ENCODE measurements around the gene HNRNPUL2. TPM values are rescaled to one million over a fixed set of nuclear protein-coding genes. Genes with fewer than 3 reads are reported as not detected.

Gene HNRNPUL2
- total and polyA plus RNA-seq, 9 of the 15 experiments (the other 6 are each of a cell fraction or from before 2014, with no cell fraction given): 0.89 to 44.3 (median 15.2) TPM

DNA sequence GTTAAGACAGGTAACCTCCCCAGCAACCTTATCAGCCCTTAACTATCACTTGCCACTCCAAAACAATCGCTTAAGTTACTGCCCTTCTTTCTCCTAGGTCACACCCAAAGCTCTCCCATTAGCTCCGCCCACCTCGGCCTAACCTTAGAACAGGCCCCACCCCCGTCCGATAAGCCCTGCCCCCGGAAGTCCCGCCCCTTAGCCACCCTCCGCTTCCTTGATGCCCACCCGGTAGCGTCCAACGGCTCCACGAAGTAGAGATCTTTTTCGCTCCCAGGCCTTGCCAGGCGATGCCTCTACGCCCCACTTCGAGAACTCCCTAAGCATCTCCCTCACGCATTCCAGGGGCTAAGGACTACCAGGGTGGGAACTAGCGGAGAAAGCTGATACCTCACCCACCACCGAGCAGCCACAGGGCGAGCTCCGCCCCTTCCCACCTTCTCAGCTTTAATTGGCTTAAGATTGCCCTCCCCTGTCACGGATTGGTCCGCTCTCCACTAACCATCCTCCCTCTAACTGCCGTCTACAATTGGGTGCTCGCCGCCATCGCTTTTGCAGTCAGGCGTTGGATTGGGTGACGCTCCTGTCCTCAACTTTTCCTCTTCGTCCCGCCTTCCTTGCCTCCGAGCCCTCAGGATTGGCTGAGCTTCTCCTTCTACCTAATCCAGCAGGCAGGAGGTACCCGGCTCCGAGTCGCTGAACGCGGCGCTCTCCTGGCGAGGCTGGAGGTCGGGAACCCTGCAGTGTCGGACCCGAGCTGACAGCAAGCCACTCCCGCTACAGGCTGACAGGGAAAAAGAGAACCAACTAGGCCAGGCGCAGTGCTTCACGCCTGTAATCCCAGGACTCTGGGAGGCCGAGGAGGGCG is 26.7 kb upstream of the HNRNPUL2 start, which contains the start of gene ZBTB3 (continued):
- peak; percentile 95 for TF ChIP-seq ZBTB40 (IDR thresholded peaks at IDR 0.05)
- TF ChIP-seq ZBTB40 (CRISPR knock-in tag; IDR thresholded peaks at IDR 0.05): no peak
- no peak for TF ChIP-seq RNF219 (CRISPR knock-in tag; IDR thresholded peaks at IDR 0.05)
- TF ChIP-seq E2F6 (IDR thresholded peaks at IDR 0.05; ENCODE audit: borderline replicate concordance in 1 of 2, extremely low read depth in 1 of 2, insufficient read depth in 1 of 2, insufficient read length in 1 of 2, low read depth in 1 of 2, low read length in 1 of 2, poor library complexity in 1 of 2, severe bottlenecking in 1 of 2): peak; percentile 44 to 77
- TF ChIP-seq SMARCB1 (IDR thresholded peaks at IDR 0.05; ENCODE audit: insufficient read length, low read depth): no peak
- peak in 1 of 2 experiments; percentile 80; a peak in 2 of 4 replicates for TF ChIP-seq HDAC1 (IDR thresholded peaks at IDR 0.05)
- no peak for TF ChIP-seq NFXL1 (CRISPR knock-in tag; IDR thresholded peaks at IDR 0.05)
- no peak for TF ChIP-seq HINFP (tag; conservative IDR thresholded peaks at IDR 0.05; ENCODE audit: low read depth)
- TF ChIP-seq YY1 (IDR thresholded peaks at IDR 0.05; ENCODE audit: borderline replicate concordance in 1 of 3, control insufficient read depth in 1 of 3, extremely low read depth in 1 of 3, insufficient read depth in 3 of 3, insufficient read length in 1 of 3, insufficient replicate concordance in 2 of 3, low read depth in 1 of 3, low read length in 2 of 3): peak in 2 of 3 experiments; percentile 76 to 80
- no peak for TF ChIP-seq KDM4B (IDR thresholded peaks at IDR 0.05; ENCODE audit: borderline replicate concordance in 2 of 2, low read depth in 1 of 2)
